Motor neuron (in vitro differentiated cells): ENCODE measurements around the gene SPDYE2B. TPM values are rescaled to one million over a fixed set of nuclear protein-coding genes. Genes with fewer than 3 reads are reported as not detected.
"Not testable (repeated sequence)": the region's sequence is repeated elsewhere in the genome, so short reads cannot be mapped to it uniquely, and the experiment has no call there.

ENCODE experiments used
- ATAC-seq, 8 experiments: fragments of 200-7000 bp; cut with Tn5 transposase; replicated peaks in 6 of 8; 2 replicates each; pipeline ENCODE4 v1.8.0; 2021; ENCODE audit warnings: mild to moderate bottlenecking in 8 of 8, moderate library complexity in 8 of 8
- H3K27ac ChIP-seq, 2 donors: fragments of 250-450 bp; sonication (Bioruptor Pico); 2 replicates each; pipeline ENCODE4 v1.9.0; 2021; ENCODE audit warnings: antibody characterized with exemption in 2 of 2, mild to moderate bottlenecking in 2 of 2, moderate library complexity in 1 of 2
- H3K4me1 ChIP-seq, 2 donors: fragments of 250-450 bp; sonication (Bioruptor Pico); replicated peaks in 1 of 2; 2 replicates each; pipeline ENCODE4 v1.6.1; 2021; ENCODE audit warnings: antibody characterized with exemption in 2 of 2, mild to moderate bottlenecking in 2 of 2, moderate library complexity in 1 of 2
- H3K4me3 ChIP-seq, 5 donors: fragments of 250-450 bp; sonication (Bioruptor Pico); 2 replicates each; pipeline ENCODE4 v1.9.0; 2021; ENCODE audit warnings: antibody characterized with exemption in 5 of 5, mild to moderate bottlenecking in 5 of 5, moderate library complexity in 4 of 5
- WGBS, 10 experiments: fragments of 450-650 bp; shearing (Covaris generic); methylation state at CpG; one replicate each; pipeline ENCODE4 v1.0.0; 2022; 5-methylcytosine and 5-hydroxymethylcytosine counted together
- in situ Hi-C, 9 experiments: fragments of 400-800 bp; cut with MboI; loops; one replicate each; pipeline ENCODE4 v1.15.0; 2021; ENCODE audit warnings: low sequenced_read_pairs in 9 of 9, low pct_unique_long_range_greater_than_20kb in 2 of 9; ENCODE audit not compliant: unreplicated experiment in 9 of 9
- total RNA-seq, 8 experiments: library from RNA; unstranded; fragments of 300-600 nt; gene quantifications; 2 replicates each; pipeline versions ENCODE4 v1.2.3 to v1.2.4, GENCODE V29; 2022

Gene SPDYE2B, protein sequence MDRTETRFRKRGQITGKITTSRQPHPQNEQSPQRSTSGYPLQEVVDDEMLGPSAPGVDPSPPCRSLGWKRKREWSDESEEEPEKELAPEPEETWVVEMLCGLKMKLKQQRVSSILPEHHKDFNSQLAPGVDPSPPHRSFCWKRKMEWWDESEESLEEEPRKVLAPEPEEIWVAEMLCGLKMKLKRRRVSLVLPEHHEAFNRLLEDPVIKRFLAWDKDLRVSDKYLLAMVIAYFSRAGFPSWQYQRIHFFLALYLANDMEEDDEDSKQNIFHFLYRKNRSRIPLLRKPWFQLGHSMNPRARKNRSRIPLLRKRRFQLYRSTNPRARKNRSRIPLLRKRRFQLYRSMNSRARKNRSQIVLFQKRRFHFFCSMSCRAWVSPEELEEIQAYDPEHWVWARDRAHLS
- 1 to 10 TPM in 2 of 8 experiments, under 1 TPM in 1, not detected in 5; 0.11 to 2.6 (median 2.0) TPM for total RNA-seq

DNA sequence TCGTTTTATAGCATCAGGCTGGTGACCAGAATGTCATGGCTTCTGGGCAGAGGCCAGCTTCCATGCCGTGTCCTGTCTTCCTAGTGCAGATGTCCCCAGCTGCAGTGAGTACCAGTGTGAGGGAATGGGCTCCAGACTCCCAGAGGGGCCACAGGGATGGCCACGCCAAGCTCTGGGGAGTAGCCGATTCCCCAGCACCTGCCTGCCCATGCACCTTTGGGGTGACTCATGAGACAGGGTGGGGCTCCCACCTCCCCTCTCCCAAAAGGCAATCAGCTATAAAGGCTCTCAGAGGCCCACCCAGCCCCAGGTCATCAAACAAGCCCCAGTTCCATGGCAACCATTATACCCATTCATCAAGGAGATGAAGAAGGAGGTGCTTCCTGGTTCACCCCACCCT is at the start of gene SPDYE2B:
Gene SPDYE2B (plus strand): TSS at position 396 of the 400 bp plus-strand sequence. CDS start 2,030 bp downstream, outside the sequence.
- H3K4me3 ChIP-seq, ATAC-seq, H3K4me1 ChIP-seq, H3K27ac ChIP-seq, in situ Hi-C loops: not testable (repeated sequence)
- no CpG with 5 or more reads among the region's 4 CpGs for WGBS, 10 experiments

DNA sequence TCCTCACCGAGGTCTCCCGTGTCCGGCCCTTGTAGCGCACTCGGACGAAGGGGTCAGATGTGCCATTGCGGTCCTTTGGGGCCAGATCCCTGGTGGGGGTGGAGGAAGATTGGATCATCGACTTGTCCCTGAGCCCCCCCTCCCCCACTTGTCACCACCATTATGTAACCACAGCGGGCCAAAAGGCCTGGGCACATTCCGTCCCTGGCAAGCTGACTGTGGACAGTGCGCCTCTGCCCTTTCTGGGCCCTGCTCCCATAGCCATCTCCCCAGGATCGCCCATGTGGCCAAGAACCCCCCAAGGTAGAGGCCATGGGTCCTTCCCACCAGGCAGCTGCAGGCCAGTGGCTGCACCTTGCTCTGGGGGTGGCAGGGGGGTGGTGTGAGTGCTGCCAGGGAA is 47.8 kb upstream of the SPDYE2B start:
- in situ Hi-C loops, H3K4me1 ChIP-seq, H3K27ac ChIP-seq, H3K4me3 ChIP-seq, ATAC-seq: not testable (repeated sequence)
- WGBS, 10 experiments = no CpG with 5 or more reads among the region's 12 CpGs

DNA sequence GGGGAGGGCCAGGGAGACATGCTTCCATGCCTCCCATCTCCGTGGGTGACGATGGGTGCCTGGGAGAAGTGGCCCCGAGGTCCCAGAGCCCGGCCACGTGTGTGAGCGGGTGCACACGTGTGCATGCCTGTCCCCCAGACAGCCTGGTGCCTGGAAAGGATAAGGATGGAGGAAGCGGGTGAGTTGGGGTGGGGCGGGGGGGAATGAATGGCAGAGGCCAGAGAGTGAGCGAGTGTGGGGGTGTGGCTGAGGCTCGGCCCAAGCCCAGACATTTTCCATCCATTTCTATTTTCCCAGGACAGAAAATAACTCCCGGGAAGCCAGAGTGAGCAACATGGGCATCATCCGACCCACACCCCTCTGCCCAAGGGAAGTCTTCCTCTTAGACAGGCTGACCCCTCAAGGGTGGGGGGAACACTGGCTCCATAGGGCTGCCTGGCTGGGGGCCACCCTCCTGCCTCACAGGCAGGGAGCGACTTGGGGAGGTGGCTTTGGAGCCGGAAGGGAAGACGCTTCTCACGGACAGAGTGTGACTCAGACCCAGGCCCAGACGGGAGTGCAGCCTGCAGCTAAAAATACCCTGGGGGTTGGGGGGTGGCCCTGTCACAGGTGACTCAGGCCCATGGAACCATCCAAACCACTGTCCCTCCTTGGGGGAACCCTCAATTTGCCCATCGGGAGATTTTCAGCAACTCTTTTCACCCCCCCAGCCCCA is 45.5 kb upstream of the SPDYE2B start:
- in situ Hi-C loops, H3K27ac ChIP-seq, H3K4me1 ChIP-seq, H3K4me3 ChIP-seq: not testable (repeated sequence)
- peak; percentile 74 to 97 (median 81) for ATAC-seq
- no CpG with 5 or more reads among the region's 19 CpGs for WGBS, 10 experiments

DNA sequence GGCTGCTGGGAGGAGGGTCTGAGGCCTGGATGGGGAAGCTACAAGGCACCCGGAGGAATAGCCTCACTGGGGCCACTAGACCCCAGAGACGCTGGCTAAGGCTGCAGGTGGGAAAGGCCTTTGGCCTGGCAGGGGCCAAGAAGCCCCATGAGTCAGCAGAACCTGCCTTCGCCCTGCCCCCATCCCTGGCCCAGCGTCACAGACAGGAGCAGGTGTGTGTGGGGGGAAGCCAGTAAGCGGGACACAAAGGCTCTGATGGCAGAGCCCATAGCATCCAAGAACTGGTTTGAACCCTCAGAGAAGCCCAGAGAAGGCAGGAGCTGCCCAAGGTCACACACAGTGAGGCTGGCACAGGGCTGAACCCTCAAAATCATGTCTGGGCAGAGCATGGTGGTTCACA is 43.3 kb upstream of the SPDYE2B start:
- ATAC-seq, H3K27ac ChIP-seq, in situ Hi-C loops, H3K4me3 ChIP-seq, H3K4me1 ChIP-seq: not testable (repeated sequence)
- WGBS, 10 experiments = no CpG with 5 or more reads among the region's 5 CpGs

DNA sequence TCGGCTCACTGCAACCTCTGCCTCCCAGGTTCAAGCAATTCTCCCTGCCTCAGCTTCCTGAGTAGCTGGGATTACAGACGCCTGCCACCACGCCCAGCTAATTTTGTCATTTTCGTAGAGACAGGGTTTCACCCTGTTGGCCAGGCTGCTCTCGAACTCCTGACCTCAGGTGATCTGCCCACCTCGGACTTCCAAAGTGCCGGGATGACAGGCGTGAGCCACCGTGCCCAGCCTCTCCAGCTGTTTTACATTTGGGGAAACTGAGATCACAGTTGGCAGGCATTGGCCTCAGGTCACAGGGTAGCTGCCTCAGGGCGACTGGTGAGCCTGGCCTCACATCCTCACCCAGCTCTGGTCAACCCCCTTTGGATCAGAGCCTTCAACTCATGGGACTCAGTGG is 40.4 kb upstream of the SPDYE2B start:
- H3K4me3 ChIP-seq, ATAC-seq, H3K4me1 ChIP-seq, in situ Hi-C loops, H3K27ac ChIP-seq: not testable (repeated sequence)
- WGBS, 10 experiments = no CpG with 5 or more reads among the region's 10 CpGs

DNA sequence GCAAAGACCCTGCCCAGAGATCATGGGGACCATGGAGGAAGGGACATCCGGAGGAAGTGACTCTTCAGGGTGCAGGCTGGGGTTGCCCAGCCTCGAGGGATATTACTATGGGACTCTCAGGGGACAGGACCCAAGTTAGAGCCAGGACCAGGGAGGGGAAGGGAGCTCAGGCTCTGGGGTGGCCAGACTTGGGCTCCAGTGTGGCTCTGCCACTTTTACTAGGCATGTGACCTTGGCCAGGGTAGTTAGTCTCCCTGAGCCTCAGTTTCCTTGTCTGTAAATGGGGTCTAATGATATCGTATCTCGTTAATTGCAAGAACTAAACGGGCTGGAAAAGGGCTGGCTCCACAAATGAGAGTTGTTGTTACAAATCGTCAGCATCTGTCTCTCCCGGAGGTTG is 39.7 kb upstream of the SPDYE2B start:
- ATAC-seq, H3K4me3 ChIP-seq, H3K27ac ChIP-seq, in situ Hi-C loops, H3K4me1 ChIP-seq: not testable (repeated sequence)
- no CpG with 5 or more reads among the region's 7 CpGs for WGBS, 10 experiments

DNA sequence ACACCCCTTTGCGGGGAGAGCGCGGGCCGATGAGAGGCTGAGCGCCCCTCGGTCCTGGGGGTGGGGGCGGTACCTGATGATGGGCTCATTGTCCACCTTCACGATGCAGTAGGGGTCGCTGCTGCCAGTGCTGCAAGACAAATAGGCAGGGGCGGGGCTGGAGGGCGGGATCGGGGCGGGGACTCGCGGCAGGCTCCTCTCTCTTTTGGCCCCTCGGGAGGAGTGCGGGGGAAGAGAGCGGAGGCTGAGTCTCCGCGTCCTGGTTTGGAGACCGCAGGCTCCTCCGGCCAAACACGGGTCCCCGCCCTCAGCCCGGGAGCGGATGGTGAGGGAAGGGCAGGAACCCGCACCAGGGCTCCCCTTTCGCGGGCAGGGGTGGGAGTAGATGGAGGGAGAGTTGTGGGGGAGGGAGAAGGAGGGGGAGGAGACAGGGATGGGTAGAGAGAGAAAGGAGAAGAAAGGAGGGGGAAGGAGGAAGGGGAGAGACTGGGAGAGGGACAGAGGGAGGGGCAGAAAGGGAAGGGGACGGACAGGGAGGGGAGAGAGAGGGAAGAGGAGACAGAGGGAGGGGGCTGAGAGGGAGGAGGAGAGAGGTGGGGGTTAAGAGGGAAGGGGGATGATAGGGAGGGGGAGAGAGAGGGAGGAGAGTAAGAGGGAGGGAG is 39.0 kb upstream of the SPDYE2B start:
- in situ Hi-C loops, H3K4me3 ChIP-seq, H3K27ac ChIP-seq, H3K4me1 ChIP-seq: not testable (repeated sequence)
- ATAC-seq = peak; percentile 59 to 90 (median 80)
- no CpG with 5 or more reads among the region's 30 CpGs for WGBS, 10 experiments

DNA sequence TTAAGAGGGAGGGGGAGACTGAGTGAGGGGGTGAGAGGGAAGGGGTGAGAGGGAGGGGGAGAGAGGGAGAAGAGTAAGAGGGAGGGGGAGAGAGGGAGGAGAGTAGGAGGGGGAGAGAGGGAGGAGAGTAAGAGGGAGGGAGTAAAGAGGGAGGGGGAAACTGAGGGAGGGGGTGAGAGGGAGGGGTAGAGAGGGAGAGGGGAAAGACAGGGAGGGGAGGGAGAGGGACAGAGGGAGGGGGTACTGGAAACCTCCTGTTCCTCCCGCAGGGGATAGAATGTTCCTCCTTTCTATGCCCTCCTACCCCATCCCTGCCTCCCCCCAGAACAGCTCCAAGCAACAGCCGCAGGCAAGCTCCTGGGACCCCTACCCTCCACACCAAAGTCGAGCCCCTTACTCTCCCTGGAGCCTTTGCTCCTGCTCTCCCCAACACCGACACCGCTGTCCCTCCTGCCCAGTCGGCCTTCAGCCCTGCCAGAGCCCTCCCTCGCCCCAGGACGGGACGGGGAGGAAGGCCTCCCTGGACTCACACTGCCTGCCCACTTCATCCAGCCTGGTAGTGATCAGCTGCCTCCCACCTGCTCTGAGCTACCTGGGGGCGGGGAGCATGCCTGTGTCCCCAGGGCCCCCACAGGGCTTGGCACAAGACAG is 38.3 kb upstream of the SPDYE2B start:
- no CpG with 5 or more reads among the region's 10 CpGs for WGBS, 10 experiments
- H3K27ac ChIP-seq, H3K4me1 ChIP-seq, H3K4me3 ChIP-seq, in situ Hi-C loops: not testable (repeated sequence)
- ATAC-seq = peak in 4 of 8 experiments; percentile 5 to 16 (median 11)

DNA sequence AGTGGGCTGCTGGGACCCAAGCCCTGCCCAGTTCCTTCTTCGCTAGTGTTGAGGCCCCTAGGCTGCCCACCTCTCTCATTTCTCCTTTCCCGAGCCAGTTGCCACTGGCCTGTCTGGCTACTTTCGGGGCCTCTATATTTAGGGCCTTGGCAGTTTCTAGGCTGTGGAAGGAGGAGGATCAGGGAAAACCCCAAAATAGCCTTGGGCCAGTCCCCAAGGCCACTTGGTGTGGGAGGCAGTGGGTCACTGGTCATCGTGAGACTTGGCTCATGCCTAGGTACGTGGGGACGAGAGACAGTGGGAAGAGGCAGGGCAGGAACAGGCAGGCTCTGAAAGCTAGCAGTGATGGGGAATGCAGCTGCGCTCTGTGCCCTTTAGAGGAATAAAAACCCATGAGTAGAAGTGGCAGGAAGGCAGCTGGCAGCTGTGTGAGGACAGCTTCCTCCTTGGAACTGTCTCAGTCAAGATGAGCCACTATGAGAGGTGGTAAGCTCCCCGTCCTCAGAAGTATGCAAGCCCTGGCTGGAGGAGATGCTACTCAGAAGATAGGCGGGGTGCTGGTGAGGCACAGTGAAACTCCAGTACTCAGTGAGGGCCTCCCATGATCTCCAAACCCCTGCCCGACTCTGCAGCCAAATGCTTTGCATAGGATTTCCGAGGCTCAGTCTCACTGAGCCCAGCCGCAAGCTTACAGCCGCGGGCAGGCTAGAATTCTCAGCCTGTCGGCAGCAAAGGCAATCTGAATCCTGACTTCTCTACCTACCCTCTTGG is 36.4 kb upstream of the SPDYE2B start:
- H3K4me3 ChIP-seq, H3K4me1 ChIP-seq, H3K27ac ChIP-seq, in situ Hi-C loops: not testable (repeated sequence)
- peak in 1 of 8 experiments; percentile 24 for ATAC-seq
- no CpG with 5 or more reads among the region's 15 CpGs for WGBS, 10 experiments

DNA sequence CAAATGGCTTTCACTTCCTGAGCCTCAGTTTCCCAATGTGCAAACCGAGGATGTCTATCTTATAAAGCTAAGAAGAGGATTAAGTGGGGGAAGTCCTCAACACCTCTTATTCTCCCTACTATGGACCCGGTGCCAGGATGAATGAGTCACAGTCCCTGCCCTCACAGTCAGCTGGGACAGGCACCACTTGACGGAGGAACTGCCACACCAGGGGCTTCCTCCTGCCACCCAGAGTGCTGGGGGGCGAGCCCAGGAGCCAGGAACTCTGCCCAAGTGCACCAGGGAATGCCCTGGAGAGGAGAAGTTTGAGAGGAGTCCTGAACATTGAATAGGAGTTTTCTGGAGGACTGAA is 35.8 kb upstream of the SPDYE2B start:
- in situ Hi-C loops, H3K4me1 ChIP-seq: not testable (repeated sequence)
- peak in 2 of 8 experiments; percentile 5 to 6 for ATAC-seq

DNA sequence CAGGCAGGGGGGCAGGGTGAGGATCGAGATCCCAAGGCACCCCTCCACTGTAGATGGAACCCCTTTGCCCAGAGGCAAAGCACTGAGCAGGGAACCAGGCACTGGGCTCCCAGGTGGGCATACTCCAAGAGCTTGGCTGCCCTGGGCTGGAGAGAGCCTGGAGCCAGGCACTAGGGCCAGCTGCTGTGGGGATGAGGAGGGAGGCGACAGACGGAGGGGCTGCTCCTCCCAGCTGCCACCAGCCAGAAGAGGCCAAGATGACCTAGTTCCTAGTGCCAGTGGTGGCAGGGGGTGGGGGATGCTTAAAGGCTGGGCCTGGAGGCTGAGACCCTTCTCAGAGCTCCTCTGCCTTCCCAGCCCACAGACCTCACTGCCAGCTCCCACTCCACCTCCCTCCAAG is 35.2 kb upstream of the SPDYE2B start:
- H3K4me1 ChIP-seq, in situ Hi-C loops, H3K4me3 ChIP-seq, H3K27ac ChIP-seq: not testable (repeated sequence)
- ATAC-seq = peak in 4 of 8 experiments; percentile 20 to 53 (median 34)
- WGBS, 10 experiments = no CpG with 5 or more reads among the region's 3 CpGs

More for the DNA sequence above, 35.8 kb upstream of the SPDYE2B start:
- WGBS, 10 experiments = no CpG with 5 or more reads among the region's 4 CpGs
- H3K27ac ChIP-seq, H3K4me3 ChIP-seq: not testable (repeated sequence)

DNA sequence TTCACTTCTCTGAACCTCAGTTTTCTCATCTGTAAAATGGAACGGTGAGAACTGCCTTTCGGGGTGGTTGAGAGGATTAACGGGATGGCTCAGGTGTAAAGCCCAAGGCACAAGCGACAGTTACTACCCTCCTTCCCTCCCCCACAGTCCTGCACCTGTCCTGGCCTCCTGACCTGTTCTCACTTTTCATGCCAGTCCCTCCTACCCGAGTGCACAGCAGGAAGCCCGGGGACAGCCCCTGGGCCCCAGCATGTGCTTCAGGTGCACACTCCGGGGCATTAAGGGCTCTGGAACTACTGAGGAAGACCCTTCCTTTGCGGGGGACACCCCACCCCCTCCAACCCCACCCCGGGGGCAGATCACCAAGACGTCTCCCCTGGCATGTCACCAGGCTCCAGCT is 34.2 kb upstream of the SPDYE2B start:
- WGBS, 10 experiments = no CpG with 5 or more reads among the region's 10 CpGs
- ATAC-seq, H3K4me1 ChIP-seq, H3K27ac ChIP-seq, in situ Hi-C loops, H3K4me3 ChIP-seq: not testable (repeated sequence)
